Measurements from ENCODE around the gene CRYL1. TPM values are rescaled to one million over a fixed set of nuclear protein-coding genes. Genes with fewer than 3 reads are reported as not detected.

The CRYL1 gene
- total RNA-seq, 1 experiment from 2014 or later: 2.9 TPM

- TF ChIP-seq ARID4B (CRISPR knock-in tag; IDR thresholded peaks at IDR 0.05; ENCODE audit: borderline replicate concordance) (no peak), ZNF317 (CRISPR knock-in tag; IDR thresholded peaks at IDR 0.05; ENCODE audit: borderline replicate concordance, low read depth) (no peak), SMAD4 (CRISPR knock-in tag; IDR thresholded peaks at IDR 0.05) (no peak), ZBTB21 (CRISPR knock-in tag; IDR thresholded peaks at IDR 0.05; ENCODE audit: borderline replicate concordance) (no peak), KAT7 (CRISPR knock-in tag; IDR thresholded peaks at IDR 0.05; ENCODE audit: borderline replicate concordance) (no peak)
- TF ChIP-seq, protein P1, sequence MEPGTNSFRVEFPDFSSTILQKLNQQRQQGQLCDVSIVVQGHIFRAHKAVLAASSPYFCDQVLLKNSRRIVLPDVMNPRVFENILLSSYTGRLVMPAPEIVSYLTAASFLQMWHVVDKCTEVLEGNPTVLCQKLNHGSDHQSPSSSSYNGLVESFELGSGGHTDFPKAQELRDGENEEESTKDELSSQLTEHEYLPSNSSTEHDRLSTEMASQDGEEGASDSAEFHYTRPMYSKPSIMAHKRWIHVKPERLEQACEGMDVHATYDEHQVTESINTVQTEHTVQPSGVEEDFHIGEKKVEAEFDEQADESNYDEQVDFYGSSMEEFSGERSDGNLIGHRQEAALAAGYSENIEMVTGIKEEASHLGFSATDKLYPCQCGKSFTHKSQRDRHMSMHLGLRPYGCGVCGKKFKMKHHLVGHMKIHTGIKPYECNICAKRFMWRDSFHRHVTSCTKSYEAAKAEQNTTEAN (CRISPR knock-in tag; IDR thresholded peaks at IDR 0.05): no peak
Observed at GRCh38 chr13:20397896-20398295, 127.8 kb downstream of the CRYL1 start (continued).

GRCh38 chr13:20395061-20395916, 130.4 kb downstream of the CRYL1 start:
- Mint-ChIP-seq H3K4me1 (no peaks in the 10 kb centered on the region), H3K9me3 (peaks cover 7% of the 10 kb centered on the region), H3K27me3 (ENCODE audit: low read depth) (no peaks in the 10 kb centered on the region), H3K36me3 (no peaks in the 10 kb centered on the region), H3K27ac (no peak overlapping the region), H3K4me3 (no peak overlapping the region)
- ATAC-seq (no peak), DNase-seq (ENCODE audit: low spot score) (no peak)
- ChIA-PET POLR2A (no interaction called here), CTCF (interaction anchor here (1.0 kb wide), 1 partner anchor 101 kb away, joined by 3 read pairs; no protein-coding TSS in a partner anchor)
- TF ChIP-seq, protein P2, sequence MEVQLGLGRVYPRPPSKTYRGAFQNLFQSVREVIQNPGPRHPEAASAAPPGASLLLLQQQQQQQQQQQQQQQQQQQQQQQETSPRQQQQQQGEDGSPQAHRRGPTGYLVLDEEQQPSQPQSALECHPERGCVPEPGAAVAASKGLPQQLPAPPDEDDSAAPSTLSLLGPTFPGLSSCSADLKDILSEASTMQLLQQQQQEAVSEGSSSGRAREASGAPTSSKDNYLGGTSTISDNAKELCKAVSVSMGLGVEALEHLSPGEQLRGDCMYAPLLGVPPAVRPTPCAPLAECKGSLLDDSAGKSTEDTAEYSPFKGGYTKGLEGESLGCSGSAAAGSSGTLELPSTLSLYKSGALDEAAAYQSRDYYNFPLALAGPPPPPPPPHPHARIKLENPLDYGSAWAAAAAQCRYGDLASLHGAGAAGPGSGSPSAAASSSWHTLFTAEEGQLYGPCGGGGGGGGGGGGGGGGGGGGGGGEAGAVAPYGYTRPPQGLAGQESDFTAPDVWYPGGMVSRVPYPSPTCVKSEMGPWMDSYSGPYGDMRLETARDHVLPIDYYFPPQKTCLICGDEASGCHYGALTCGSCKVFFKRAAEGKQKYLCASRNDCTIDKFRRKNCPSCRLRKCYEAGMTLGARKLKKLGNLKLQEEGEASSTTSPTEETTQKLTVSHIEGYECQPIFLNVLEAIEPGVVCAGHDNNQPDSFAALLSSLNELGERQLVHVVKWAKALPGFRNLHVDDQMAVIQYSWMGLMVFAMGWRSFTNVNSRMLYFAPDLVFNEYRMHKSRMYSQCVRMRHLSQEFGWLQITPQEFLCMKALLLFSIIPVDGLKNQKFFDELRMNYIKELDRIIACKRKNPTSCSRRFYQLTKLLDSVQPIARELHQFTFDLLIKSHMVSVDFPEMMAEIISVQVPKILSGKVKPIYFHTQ (CRISPR knock-in tag; IDR thresholded peaks at IDR 0.05): no peak
- TF ChIP-seq E2F1 (CRISPR knock-in tag; IDR thresholded peaks at IDR 0.05) (no peak), FOXP4 (CRISPR knock-in tag; IDR thresholded peaks at IDR 0.05) (no peak), CBFB (CRISPR knock-in tag; IDR thresholded peaks at IDR 0.05; ENCODE audit: low read depth) (no peak), ARID4B (CRISPR knock-in tag; IDR thresholded peaks at IDR 0.05; ENCODE audit: borderline replicate concordance) (no peak), ZNF512 (CRISPR knock-in tag; IDR thresholded peaks at IDR 0.05; ENCODE audit: borderline replicate concordance) (no peak), ZNF671 (CRISPR knock-in tag; IDR thresholded peaks at IDR 0.05) (no peak)
- TF ChIP-seq, protein P3, sequence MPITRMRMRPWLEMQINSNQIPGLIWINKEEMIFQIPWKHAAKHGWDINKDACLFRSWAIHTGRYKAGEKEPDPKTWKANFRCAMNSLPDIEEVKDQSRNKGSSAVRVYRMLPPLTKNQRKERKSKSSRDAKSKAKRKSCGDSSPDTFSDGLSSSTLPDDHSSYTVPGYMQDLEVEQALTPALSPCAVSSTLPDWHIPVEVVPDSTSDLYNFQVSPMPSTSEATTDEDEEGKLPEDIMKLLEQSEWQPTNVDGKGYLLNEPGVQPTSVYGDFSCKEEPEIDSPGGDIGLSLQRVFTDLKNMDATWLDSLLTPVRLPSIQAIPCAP (CRISPR knock-in tag; IDR thresholded peaks at IDR 0.05): no peak

Data from WTC11 (cell line).